Colonic mucosa (tissue), 4 donors: ENCODE measurements around the gene GUCY1B1. TPM values are rescaled to one million over a fixed set of nuclear protein-coding genes. Genes with fewer than 3 reads are reported as not detected.

Experiments used
- DNase-seq: peaks from one replicate; pipeline ENCODE4 v3.0.0-alpha.2; 2020
- H3K27ac ChIP-seq: fragments of 200-600 bp; one replicate; pipeline ENCODE4 v1.8.0; 2021
- H3K27me3 ChIP-seq: fragments of 200-600 bp; one replicate; pipeline ENCODE4 v1.8.0; 2021
- H3K36me3 ChIP-seq: fragments of 200-600 bp; one replicate; pipeline ENCODE4 v1.8.0; 2021
- H3K4me1 ChIP-seq: fragments of 200-600 bp; one replicate; pipeline ENCODE4 v1.8.0; 2021; ENCODE audit warnings: mild to moderate bottlenecking
- H3K4me3 ChIP-seq: fragments of 200-600 bp; one replicate; pipeline ENCODE4 v1.8.0; 2021
- H3K9ac ChIP-seq, 2 donors: one replicate each; pipeline ENCODE4 v1.7.0; 2013; ENCODE audit warnings: control low read depth in 2 of 2, low read depth in 2 of 2, low read length in 2 of 2
- H3K9me3 ChIP-seq: fragments of 200-600 bp; one replicate; pipeline ENCODE4 v1.8.0; 2021
- CTCF ChIP-seq: fragments of 200-600 bp; IDR thresholded peaks from one replicate; pipeline ENCODE4 v1.8.0; 2022; ENCODE audit warnings: antibody characterized with exemption, mild to moderate bottlenecking
- intact Hi-C: fragments of 100-400 bp; cut with DNase I; formaldehyde crosslinking; loops from one replicate; pipeline ENCODE4 v1.14.1; 2022
- total RNA-seq, 2 donors: library from RNA; stranded (reverse); fragmentation: NEBNext Ultra II Directional in 1 of 2; extraction: Animal tissue kit (Norgen Biotek cat#: 25700) in 1 of 2; gene quantifications; one replicate each; pipeline ENCODE4 v1.2.1, GENCODE V29; 2021
- donor health status: healthy.
- donor health status: DM: no; HTN: no; CAD: no.
- donor health status: DM: no; HTN: no; CAD: no.

Gene GUCY1B1
- total RNA-seq, 2 donors from 2014 or later: 1.2 to 5.8 TPM

- Histone ChIP-seq H3K9ac (no peak overlapping the region), H3K4me1 (no peaks in the 10 kb centered on the region), H3K4me3 (no peak overlapping the region), H3K27me3 (no peaks in the 10 kb centered on the region), H3K27ac (no peak overlapping the region), H3K36me3 (no peaks in the 10 kb centered on the region), H3K9me3 (no peaks in the 10 kb centered on the region)
- TF ChIP-seq CTCF: no peak
- DNase-seq: no peak
- intact Hi-C loops: no loop called here
Measured at GRCh38 chr4:155842080-155842479, 83.3 kb downstream of the GUCY1B1 start.

GRCh38 chr4:155846929-155847328, 88.1 kb downstream of the GUCY1B1 start:
- intact Hi-C loops: no loop called here
- no peak for TF ChIP-seq CTCF
- H3K9ac ChIP-seq: no peak overlapping the region
- no peak for DNase-seq
- no peaks in the 10 kb centered on the region for H3K36me3 ChIP-seq
- H3K27ac ChIP-seq: no peak overlapping the region
- H3K9me3 ChIP-seq: no peaks in the 10 kb centered on the region
- H3K27me3 ChIP-seq: no peaks in the 10 kb centered on the region
- no peak overlapping the region for H3K4me3 ChIP-seq
- no peaks in the 10 kb centered on the region for H3K4me1 ChIP-seq

- Histone ChIP-seq H3K4me3 (no peak overlapping the region), H3K9ac (no peak overlapping the region), H3K36me3 (no peaks in the 10 kb centered on the region), H3K9me3 (no peaks in the 10 kb centered on the region), H3K27ac (no peak overlapping the region), H3K27me3 (no peaks in the 10 kb centered on the region), H3K4me1 (no peaks in the 10 kb centered on the region)
- intact Hi-C loops: no loop called here
- TF ChIP-seq CTCF: no peak
- no peak for DNase-seq
Measured at GRCh38 chr4:155849042-155849441, 90.2 kb downstream of the GUCY1B1 start.

DNA sequence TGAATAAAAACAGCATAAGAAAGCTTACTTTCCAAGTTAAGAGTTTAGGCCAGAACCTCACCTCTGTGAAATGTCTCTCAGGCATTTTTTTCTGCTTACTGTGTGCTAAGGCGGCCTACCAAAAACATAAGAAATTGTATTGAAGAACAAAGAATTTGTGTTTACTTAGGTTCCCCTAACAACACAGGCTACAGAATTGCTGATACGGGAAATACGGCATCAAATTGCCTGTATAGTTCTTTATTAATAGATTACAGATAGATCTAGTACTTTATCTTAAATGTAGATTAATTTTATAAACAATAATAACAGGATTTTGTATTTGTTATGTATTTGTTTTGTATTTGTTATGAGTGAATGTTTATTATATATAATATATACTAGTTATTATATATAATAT, 94.4 kb downstream of the GUCY1B1 start:
- TF ChIP-seq CTCF: no peak
- Histone ChIP-seq H3K4me3 (no peak overlapping the region), H3K36me3 (no peaks in the 10 kb centered on the region), H3K27me3 (no peaks in the 10 kb centered on the region), H3K27ac (no peak overlapping the region), H3K9me3 (no peaks in the 10 kb centered on the region), H3K4me1 (no peaks in the 10 kb centered on the region), H3K9ac (no peak overlapping the region)
- intact Hi-C loops: no loop called here
- DNase-seq: no peak

GRCh38 chr4:155854582-155855226, 95.9 kb downstream of the GUCY1B1 start:
- DNase-seq: no peak
- Histone ChIP-seq H3K9ac (no peak overlapping the region), H3K4me1 (no peaks in the 10 kb centered on the region), H3K4me3 (no peak overlapping the region), H3K27me3 (no peaks in the 10 kb centered on the region), H3K27ac (no peak overlapping the region), H3K36me3 (no peaks in the 10 kb centered on the region), H3K9me3 (no peaks in the 10 kb centered on the region)
- intact Hi-C loops: no loop called here
- no peak for TF ChIP-seq CTCF
